Neuronal stem cell (in vitro differentiated cells): ENCODE results near the gene NFKBIB.
"Not testable (repeated sequence)": the region's sequence is repeated elsewhere in the genome, so short reads cannot be mapped to it uniquely, and the experiment has no call there.

Experiments
- DNase-seq: peaks from one replicate; pipeline ENCODE4 v3.0.0-alpha.2; 2013; ENCODE audit warnings: low spot score
- H2AFZ ChIP-seq: one replicate; pipeline ENCODE4 v1.6.1; 2013; ENCODE audit warnings: mild to moderate bottlenecking, low read length, inconsistent platforms
- H2AK5ac ChIP-seq: 2 replicates; pipeline ENCODE4 v1.6.1; 2013; ENCODE audit warnings: low read depth, mild to moderate bottlenecking, inconsistent platforms, low read length, moderate library complexity, mixed read lengths
- H2BK120ac ChIP-seq: 2 replicates; pipeline ENCODE4 v1.6.1; 2013; ENCODE audit warnings: low read depth, mild to moderate bottlenecking, inconsistent platforms, low read length, moderate library complexity, mixed read lengths
- H2BK12ac ChIP-seq: one replicate; pipeline ENCODE4 v1.6.1; 2013; ENCODE audit warnings: low read length, inconsistent platforms
- H2BK15ac ChIP-seq: 2 replicates; pipeline ENCODE4 v1.6.1; 2013; ENCODE audit warnings: mild to moderate bottlenecking, low read length, inconsistent platforms, mixed read lengths
- H2BK5ac ChIP-seq: one replicate; pipeline ENCODE4 v1.6.1; 2013; ENCODE audit warnings: inconsistent platforms, mild to moderate bottlenecking, low read length, moderate library complexity
- H3K14ac ChIP-seq: one replicate; pipeline ENCODE4 v1.6.1; 2013; ENCODE audit warnings: low read length, inconsistent platforms
- H3K18ac ChIP-seq: 2 replicates; pipeline ENCODE4 v1.6.1; 2013; ENCODE audit warnings: low read length, inconsistent platforms
- H3K23ac ChIP-seq: 2 replicates; pipeline ENCODE4 v1.6.1; 2013; ENCODE audit warnings: low read depth, mild to moderate bottlenecking, mixed read lengths, low read length, inconsistent platforms; ENCODE audit not compliant: poor library complexity
- H3K27ac ChIP-seq: replicated peaks from 3 replicates; pipeline ENCODE4 v1.5.1; 2013; ENCODE audit warnings: low read length, inconsistent platforms
- H3K27me3 ChIP-seq, 3 experiments: 2 replicates each; pipeline ENCODE4 v1.6.1; 2013; ENCODE audit warnings: low read length in 3 of 3, mild to moderate bottlenecking in 2 of 3, inconsistent platforms in 1 of 3, low read depth in 1 of 3, mixed read lengths in 1 of 3, moderate library complexity in 1 of 3; ENCODE audit not compliant: control insufficient read depth in 3 of 3, insufficient read depth in 3 of 3
- H3K36me3 ChIP-seq, 2 donors: replicated peaks in 1 of 2; 2 replicates each; pipeline ENCODE4 v1.6.1; 2013; ENCODE audit warnings: low read length in 2 of 2; ENCODE audit not compliant: control insufficient read depth in 2 of 2, insufficient read depth in 2 of 2
- H3K4ac ChIP-seq: 2 replicates; pipeline ENCODE4 v1.6.1; 2013; ENCODE audit warnings: inconsistent platforms, mild to moderate bottlenecking, low read length, moderate library complexity
- H3K4me1 ChIP-seq, 2 donors: 1 replicate in 1 of 2; 2 replicates in 1 of 2; pipeline ENCODE4 v1.6.1; 2013; ENCODE audit warnings: low read length in 2 of 2, low read depth in 1 of 2; ENCODE audit not compliant: control insufficient read depth in 2 of 2, insufficient read depth in 1 of 2
- H3K4me2 ChIP-seq: one replicate; pipeline ENCODE4 v1.6.1; 2013; ENCODE audit warnings: mild to moderate bottlenecking, low read length, inconsistent platforms; ENCODE audit not compliant: insufficient read depth, poor library complexity, severe bottlenecking
- H3K4me3 ChIP-seq, 2 donors: 2 replicates each; pipeline ENCODE4 v1.5.1; 2013; ENCODE audit warnings: low read length in 2 of 2, mild to moderate bottlenecking in 2 of 2, inconsistent platforms in 1 of 2, moderate library complexity in 1 of 2
- H3K79me1 ChIP-seq: one replicate; pipeline ENCODE4 v1.6.1; 2013; ENCODE audit warnings: low read depth, mild to moderate bottlenecking, inconsistent platforms, low read length, moderate library complexity
- H3K9ac ChIP-seq: one replicate; pipeline ENCODE4 v1.6.1; 2013; ENCODE audit warnings: mild to moderate bottlenecking, low read depth, low read length, inconsistent platforms; ENCODE audit not compliant: poor library complexity
- H3K9me3 ChIP-seq, 2 donors: replicated peaks in 1 of 2; 2 replicates each; pipeline versions ENCODE3 to v1.6.1; 2013; ENCODE audit warnings: low read length in 2 of 2, mild to moderate bottlenecking in 2 of 2, inconsistent platforms in 1 of 2, low read depth in 1 of 2, mixed read lengths in 1 of 2, moderate library complexity in 1 of 2; ENCODE audit not compliant: control insufficient read depth in 2 of 2, insufficient read depth in 1 of 2
- H4K8ac ChIP-seq: one replicate; pipeline ENCODE4 v1.6.1; 2013; ENCODE audit warnings: low read depth, mild to moderate bottlenecking, inconsistent platforms, low read length, moderate library complexity
- H4K91ac ChIP-seq: one replicate; pipeline ENCODE4 v1.6.1; 2013; ENCODE audit warnings: low read length, low read depth, mild to moderate bottlenecking, inconsistent platforms; ENCODE audit not compliant: poor library complexity
- WGBS, 2 donors: extraction: QIAGEN DNeasy Blood & Tissue Kit; methylation state at CpG; one replicate each; pipeline ENCODE4 v1.1.7; 2013; ENCODE audit warnings: missing lambda C conversion rate in 2 of 2, mixed read lengths in 1 of 2; ENCODE audit not compliant: insufficient read length in 2 of 2, insufficient replicate concordance in 1 of 2; ENCODE audit errors: extremely low coverage in 2 of 2; 5-methylcytosine and 5-hydroxymethylcytosine counted together

The NFKBIB gene

DNA sequence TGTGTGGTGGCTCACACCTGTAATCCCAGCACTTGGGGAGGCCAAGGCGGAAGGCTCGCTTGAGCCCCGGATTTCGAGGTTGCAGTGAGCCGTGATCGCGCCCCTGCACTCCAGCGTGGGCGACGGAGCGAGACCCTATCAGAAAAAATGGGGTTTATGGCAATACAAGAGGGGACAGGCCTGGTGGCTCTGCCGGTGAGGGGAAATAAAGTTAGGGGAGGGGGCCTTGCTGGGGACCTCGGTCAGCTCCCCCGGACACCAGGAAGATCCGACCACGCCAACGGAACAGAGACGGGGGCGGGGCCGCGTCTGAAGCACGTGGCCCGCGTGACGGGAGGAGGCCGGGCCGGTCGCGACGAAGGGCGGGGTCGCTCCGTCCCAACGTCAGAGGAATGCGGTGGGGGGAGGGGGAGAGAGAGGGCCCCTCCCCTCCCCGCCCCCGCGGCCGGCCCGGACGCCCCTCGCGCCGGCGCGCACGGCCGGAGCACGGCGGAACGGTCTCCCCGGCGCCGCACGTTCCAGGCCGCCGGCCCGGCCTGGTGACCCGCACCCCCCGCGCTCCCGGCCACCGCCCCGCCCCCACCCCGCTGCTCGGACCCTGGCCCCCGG, 48.0 kb upstream of the NFKBIB start:
- Histone ChIP-seq H3K14ac (peak overlapping the region; percentile 82), H3K27ac (peak overlapping the region; percentile 87), H2AFZ (peak overlapping the region; percentile 77), H3K4me3 (peak overlapping the region; percentile 79 to 86), H4K8ac (no peak overlapping the region), H3K4ac (no peak overlapping the region), H3K18ac (peak overlapping the region; percentile 97), H2BK120ac (peak overlapping the region; percentile 81), H2BK12ac (no peak overlapping the region), H2BK15ac (peak overlapping the region; percentile 91), H3K4me2 (peak overlapping the region; percentile 93), H3K23ac (peak overlapping the region; percentile 89), H4K91ac (no peak overlapping the region), H3K36me3 (peaks cover 10 to 23% of the 10 kb centered on the region in 2 donors), H3K9ac (peak overlapping the region; percentile 92), H3K4me1 (peaks cover 14 to 15% of the 10 kb centered on the region in 2 donors), H2BK5ac (peak overlapping the region; percentile 96), H3K79me1 (peaks cover 4% of the 10 kb centered on the region), H3K9me3 (peaks cover 0 to 3% of the 10 kb centered on the region in 2 donors), H3K27me3 (no peaks in the 10 kb centered on the region), H2AK5ac (peak overlapping the region; percentile 99)
- WGBS, 2 donors = no CpG with 5 or more reads among the region's 67 CpGs
- DNase-seq = peak; percentile 92

GRCh38 chr19:38852231-38853044, 47.3 kb upstream of the NFKBIB start:
- Histone ChIP-seq H3K14ac (peak overlapping the region; percentile 82), H3K18ac (peak overlapping the region; percentile 97), H3K27me3 (no peaks in the 10 kb centered on the region), H3K4me1 (peaks cover 14 to 15% of the 10 kb centered on the region in 2 donors), H3K4me3 (peak overlapping the region; percentile 79 to 86), H2AFZ (peak overlapping the region; percentile 77), H3K4me2 (peak overlapping the region; percentile 93), H3K9ac (peak overlapping the region; percentile 92), H3K4ac (no peak overlapping the region), H3K36me3 (peaks cover 4 to 16% of the 10 kb centered on the region in 2 donors), H2BK5ac (peak overlapping the region; percentile 95), H4K91ac (peak overlapping the region; percentile 43), H3K23ac (peak overlapping the region; percentile 89), H4K8ac (peak overlapping the region; percentile 48), H2AK5ac (peak overlapping the region; percentile 94), H3K79me1 (peaks cover 2% of the 10 kb centered on the region), H2BK120ac (peak overlapping the region; percentile 81), H2BK15ac (peak overlapping the region; percentile 91), H3K9me3 (peaks cover 0 to 6% of the 10 kb centered on the region in 2 donors), H2BK12ac (peak overlapping the region; percentile 73), H3K27ac (peak overlapping the region; percentile 87)
- no CpG with 5 or more reads among the region's 52 CpGs for WGBS, 2 donors
- no peak for DNase-seq

GRCh38 chr19:38853214-38853613, 46.6 kb upstream of the NFKBIB start:
- Histone ChIP-seq H2AK5ac (no peak overlapping the region), H3K4me2 (no peak overlapping the region), H4K91ac (no peak overlapping the region), H2BK5ac (no peak overlapping the region), H3K9me3 (peaks cover 0 to 6% of the 10 kb centered on the region in 2 donors), H4K8ac (no peak overlapping the region), H3K9ac (no peak overlapping the region), H2BK15ac (peak overlapping the region; percentile 91), H3K4ac (no peak overlapping the region), H2BK120ac (no peak overlapping the region), H3K36me3 (peaks cover 0 to 8% of the 10 kb centered on the region in 2 donors), H2BK12ac (no peak overlapping the region), H3K14ac (no peak overlapping the region), H3K4me3 (peak overlapping the region in 1 of 2 donors; percentile 79), H3K27ac (no peak overlapping the region), H3K27me3 (no peaks in the 10 kb centered on the region), H3K79me1 (no peaks in the 10 kb centered on the region), H3K4me1 (peaks cover 11 to 13% of the 10 kb centered on the region in 2 donors), H3K18ac (no peak overlapping the region), H2AFZ (peak overlapping the region; percentile 77), H3K23ac (no peak overlapping the region)
- no peak for DNase-seq
- whole genome bisulfite sequencing, 2 donors = no CpG with 5 or more reads among the region's 17 CpGs

GRCh38 chr19:38854961-38855360, 44.8 kb upstream of the NFKBIB start:
- H4K91ac ChIP-seq, H3K9ac ChIP-seq, H2BK15ac ChIP-seq, H3K4me1 ChIP-seq, H3K4me2 ChIP-seq, H3K27me3 ChIP-seq, H2BK12ac ChIP-seq, H3K9me3 ChIP-seq, H3K18ac ChIP-seq, H2AK5ac ChIP-seq, H3K23ac ChIP-seq, H2BK5ac ChIP-seq, H2BK120ac ChIP-seq, H2AFZ ChIP-seq, H3K36me3 ChIP-seq, DNase-seq, H3K4me3 ChIP-seq, H3K79me1 ChIP-seq, H3K14ac ChIP-seq, H4K8ac ChIP-seq, H3K27ac ChIP-seq, H3K4ac ChIP-seq: not testable (repeated sequence)
- WGBS, 2 donors = no CpG with 5 or more reads among the region's 3 CpGs
